PC-9 (cell line): ENCODE data around the gene COG5. TPM values are rescaled to one million over a fixed set of nuclear protein-coding genes. Genes with fewer than 3 reads are reported as not detected.

Experiments
- BruUV-seq: library from RNA; stranded (reverse); fragments of 400-500 nt; replicated peaks from 2 replicates; lab custom pipeline; 2021; lab: Mats Ljungman, UMichigan
- CTCF ChIA-PET: fragments of 300-600 bp; sonication (Branson Sonifier 250); formaldehyde crosslinking; loops from one replicate; lab custom pipeline; 2022; ENCODE audit warnings: antibody characterized with exemption; lab: Charles Lee
- POLR2A ChIA-PET: fragments of 300-600 bp; sonication (Branson Sonifier 250); formaldehyde crosslinking; loops from one replicate; lab custom pipeline; 2022; ENCODE audit warnings: antibody characterized with exemption; ENCODE audit not compliant: unreplicated experiment; lab: Charles Lee
- DNase-seq, 2 experiments: peaks; one replicate each; pipeline versions ENCODE4 v3.0.0 to v3.0.0-alpha.2; 2015 to 2022; ENCODE audit warnings: mixed read lengths in 1 of 2
- H2AFZ ChIP-seq: fragments of 200-600 bp; sonication (generic); 2 replicates; pipeline ENCODE4 v1.8.1; 2017; ENCODE audit warnings: antibody characterized with exemption
- H3F3A ChIP-seq: fragments of 200-600 bp; sonication (generic); 2 replicates; pipeline ENCODE4 v1.8.1; 2017; ENCODE audit warnings: antibody characterized with exemption, mild to moderate bottlenecking, low read depth; ENCODE audit not compliant: insufficient read depth
- H3K27ac ChIP-seq: fragments of 200-600 bp; sonication (generic); 2 replicates; pipeline ENCODE4 v1.6.1; 2016; ENCODE audit warnings: mixed run types
- H3K27me3 ChIP-seq: fragments of 200-600 bp; sonication (generic); 2 replicates; pipeline ENCODE4 v1.6.1; 2016; ENCODE audit warnings: low read depth, mixed run types; ENCODE audit not compliant: insufficient read depth
- H3K36me3 ChIP-seq: fragments of 200-600 bp; sonication (generic); 2 replicates; pipeline ENCODE4 v1.6.1; 2016; ENCODE audit warnings: low read depth, mixed run types
- H3K4me1 ChIP-seq: fragments of 200-600 bp; sonication (generic); replicated peaks from 2 replicates; pipeline ENCODE4 v1.6.1; 2016; ENCODE audit warnings: mixed run types; ENCODE audit not compliant: insufficient read depth
- H3K4me2 ChIP-seq: fragments of 200-600 bp; sonication (generic); 2 replicates; pipeline ENCODE4 v1.6.1; 2017; ENCODE audit warnings: mixed run types
- H3K4me3 ChIP-seq: fragments of 200-600 bp; sonication (generic); 2 replicates; pipeline ENCODE4 v1.6.1; 2016; ENCODE audit warnings: mixed run types
- H3K79me2 ChIP-seq: fragments of 200-600 bp; sonication (generic); 2 replicates; pipeline ENCODE4 v1.6.1; 2017; ENCODE audit warnings: low read depth, mixed run types
- H3K9me2 ChIP-seq: fragments of 200-600 bp; sonication (generic); 2 replicates; pipeline ENCODE4 v1.8.1; 2017; ENCODE audit warnings: mild to moderate bottlenecking; ENCODE audit not compliant: insufficient read depth
- H3K9me3 ChIP-seq: fragments of 200-600 bp; sonication (generic); 2 replicates; pipeline ENCODE4 v1.8.1; 2016; ENCODE audit warnings: low read depth; ENCODE audit not compliant: insufficient read depth
- H4K20me1 ChIP-seq: fragments of 200-600 bp; sonication (generic); 2 replicates; pipeline ENCODE4 v1.8.1; 2017; ENCODE audit not compliant: insufficient read depth
- CTCF ChIP-seq: fragments of 200-600 bp; sonication (generic); conservative IDR thresholded peaks from 2 replicates; pipeline ENCODE4 v1.6.1; 2017; ENCODE audit warnings: mixed run types, antibody characterized with exemption, mild to moderate bottlenecking, moderate library complexity
- EZH2 ChIP-seq: fragments of 200-600 bp; sonication (generic); IDR thresholded peaks from 2 replicates; pipeline ENCODE4 v1.8.0; 2017; ENCODE audit warnings: antibody characterized with exemption, low read depth
- intact Hi-C: fragments of 100-400 bp; cut with micrococcal nuclease; formaldehyde crosslinking; loops from one replicate; pipeline ENCODE4 v1.10.0; 2022; ENCODE audit not compliant: unreplicated experiment
- total RNA-seq: library from RNA; stranded (reverse); gene quantifications from 2 replicates; pipeline ENCODE4 v1.2.3, GENCODE V29; 2021

Gene COG5
- total RNA-seq, 1 experiment from 2014 or later: 43.5 TPM

GRCh38 chr7:107162475-107162874 lies 401.2 kb downstream of the COG5 start:
- H2AFZ ChIP-seq: no peak overlapping the region
- POLR2A ChIA-PET: interaction anchor here (0.6 kb wide), 1 partner anchor 30 kb away, joined by 4 read pairs; no protein-coding TSS in a partner anchor

GRCh38 chr7:107161415-107161814 lies 402.3 kb downstream of the COG5 start:
- Histone ChIP-seq H3K27ac (no peak overlapping the region), H4K20me1 (no peaks in the 10 kb centered on the region), H3K4me2 (no peak overlapping the region), H2AFZ (no peak overlapping the region), H3K9me3 (no peaks in the 10 kb centered on the region), H3F3A (no peaks in the 10 kb centered on the region), H3K9me2 (0 out of 2 replicates have a peak, but pooled peaks cover 4% of the 10 kb centered on the region), H3K4me3 (no peak overlapping the region), H3K36me3 (0 out of 2 replicates have a peak, but pooled peaks cover 3% of the 10 kb centered on the region), H3K4me1 (peaks cover 13% of the 10 kb centered on the region), H3K27me3 (no peaks in the 10 kb centered on the region), H3K79me2 (no peaks in the 10 kb centered on the region)
- no TSS peak for BruUV-seq
- CTCF ChIA-PET: interaction anchor here (0.6 kb wide), 1 partner anchor 58 kb away, joined by 3 read pairs; no protein-coding TSS in a partner anchor
- no peak for TF ChIP-seq EZH2
- no peak for TF ChIP-seq CTCF
- intact Hi-C loops: no loop called here
- DNase-seq: no peak
- POLR2A ChIA-PET: interaction anchor here (0.6 kb wide), 1 partner anchor 9 kb away, joined by 4 read pairs; no protein-coding TSS in a partner anchor

More at GRCh38 chr7:107162475-107162874, 401.2 kb downstream of the COG5 start:
- H3K27ac ChIP-seq: no peak overlapping the region
- H3K9me2 ChIP-seq: 0 out of 2 replicates have a peak, but pooled peaks cover 4% of the 10 kb centered on the region
- TF ChIP-seq CTCF: no peak
- TF ChIP-seq EZH2: no peak
- no peak overlapping the region for H3K4me2 ChIP-seq
- H3K79me2 ChIP-seq: no peaks in the 10 kb centered on the region
- no peak for DNase-seq
- no peaks in the 10 kb centered on the region for H4K20me1 ChIP-seq
- H3K4me1 ChIP-seq: peaks cover 18% of the 10 kb centered on the region
- CTCF ChIA-PET: interaction anchor here (0.6 to 0.7 kb wide), 2 partner anchors 618 to 1399 kb away, joined by 3 to 7 read pairs; no protein-coding TSS in a partner anchor
- peaks cover 5% of the 10 kb centered on the region; the same call in 1 of the 2 replicates for H3F3A ChIP-seq
- H3K36me3 ChIP-seq: 0 out of 2 replicates have a peak, but pooled peaks cover 3% of the 10 kb centered on the region
- H3K27me3 ChIP-seq: no peaks in the 10 kb centered on the region
- BruUV-seq: no TSS peak
- H3K9me3 ChIP-seq: no peaks in the 10 kb centered on the region
- intact Hi-C loops: no loop called here
- H3K4me3 ChIP-seq: no peak overlapping the region

GRCh38 chr7:107160389-107160788 lies 403.3 kb downstream of the COG5 start:
- CTCF ChIA-PET: no interaction called here
- intact Hi-C loops: no loop called here
- peaks cover 7% of the 10 kb centered on the region for H3K4me1 ChIP-seq

More at GRCh38 chr7:107160389-107160788, 403.3 kb downstream of the COG5 start:
- Histone ChIP-seq H3K4me2 (no peak overlapping the region), H3K79me2 (no peaks in the 10 kb centered on the region), H2AFZ (no peak overlapping the region), H3F3A (no peaks in the 10 kb centered on the region), H3K27ac (no peak overlapping the region), H3K9me3 (no peaks in the 10 kb centered on the region), H3K9me2 (no peaks in the 10 kb centered on the region), H4K20me1 (no peaks in the 10 kb centered on the region), H3K4me3 (no peak overlapping the region), H3K36me3 (0 out of 2 replicates have a peak, but pooled peaks cover 3% of the 10 kb centered on the region), H3K27me3 (no peaks in the 10 kb centered on the region)
- TF ChIP-seq CTCF (no peak), EZH2 (no peak)
- POLR2A ChIA-PET: no interaction called here
- no peak for DNase-seq
- no TSS peak for BruUV-seq
